ENCODE results near the gene EPHB1.

- TF ChIP-seq CTCF (IDR thresholded peaks at IDR 0.05) (no peak), POLR2A (IDR thresholded peaks at IDR 0.05) (no peak), EP300 (IDR thresholded peaks at IDR 0.05) (no peak)
These were observed 88.8 kb downstream of the EPHB1 start for GRCh38 chr3:134883697-134884385.
